GM19463 (cell line): ENCODE measurements around the gene GAS6.

Experiments used
- ATAC-seq: cut with Tn5 transposase; IDR thresholded peaks from one replicate; pipeline ENCODE4 v1.9.1; 2021; ENCODE audit warnings: mild to moderate bottlenecking, moderate library complexity; ENCODE audit not compliant: unreplicated experiment

Gene GAS6

GRCh38 chr13:113783200-113783881 lies 80.5 kb downstream of the GAS6 start:
- ATAC-seq = no peak

DNA sequence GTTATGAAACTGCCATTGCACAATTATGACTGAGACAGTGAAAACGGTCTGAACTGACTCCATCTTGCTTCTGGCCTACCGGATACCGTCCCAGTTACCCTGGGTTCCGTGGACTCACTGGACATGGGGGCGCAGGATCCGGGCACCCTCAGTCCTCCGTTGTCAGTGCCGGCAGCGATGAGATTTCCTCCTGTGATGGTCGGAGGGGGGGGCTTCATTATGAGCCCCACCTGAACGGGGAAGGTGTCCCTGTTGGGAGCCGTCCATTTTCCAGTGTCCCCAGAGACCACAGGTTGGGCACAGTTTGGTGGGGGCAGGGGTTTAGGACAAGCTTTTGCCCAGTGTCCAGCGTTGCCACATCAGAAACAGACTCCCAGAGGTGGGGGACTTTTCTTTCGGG lies 81.4 kb downstream of the GAS6 start:
- ATAC-seq = no peak

- no peak for ATAC-seq
Measured at GRCh38 chr13:113781571-113781970, 82.3 kb downstream of the GAS6 start.

DNA sequence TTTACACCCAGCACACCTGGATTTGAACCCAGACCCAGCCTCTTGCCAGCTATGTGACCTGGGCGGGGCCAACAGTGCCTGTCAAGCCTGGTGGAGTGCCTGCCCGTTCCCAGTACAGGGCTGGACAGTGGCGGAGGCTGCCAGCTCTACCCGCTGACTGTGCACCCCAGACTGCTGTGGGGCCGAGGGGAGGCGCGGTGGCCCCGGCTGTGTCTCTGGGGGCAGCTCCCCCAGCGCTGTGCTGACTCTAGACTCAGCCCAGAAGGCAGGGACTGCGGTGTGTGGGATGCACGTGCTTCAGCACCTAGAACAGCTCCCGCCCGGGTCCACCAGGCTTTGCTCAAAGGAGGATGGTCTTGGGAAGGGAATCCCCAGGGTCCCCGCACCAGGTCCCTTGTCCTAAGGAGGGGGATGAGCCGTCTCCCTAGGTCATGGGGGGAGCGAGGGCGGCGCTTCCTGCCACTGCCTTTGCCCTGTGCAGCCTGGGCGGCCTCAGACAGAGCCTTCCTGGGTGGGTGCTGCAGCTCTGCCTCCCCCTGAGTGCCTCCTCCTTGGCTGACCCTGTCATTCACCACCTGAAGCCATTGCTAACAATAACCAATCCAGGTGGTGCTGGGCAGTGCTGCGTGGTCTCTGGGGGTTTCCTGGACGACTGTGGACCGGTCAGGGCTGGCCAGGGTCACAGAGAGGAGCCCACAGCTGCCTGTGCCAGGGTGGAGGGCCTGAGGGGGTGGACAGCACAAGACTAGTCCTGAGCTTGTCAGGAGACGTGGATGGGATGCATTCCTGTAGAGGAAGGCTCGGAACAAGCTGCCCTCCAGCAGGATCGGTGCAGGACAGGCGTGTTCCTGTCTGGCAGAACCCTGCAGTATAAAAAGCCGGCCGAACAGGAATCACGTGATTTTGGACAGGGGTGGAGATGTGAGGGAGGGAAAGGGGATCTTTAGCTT lies 86.3 kb downstream of the GAS6 start:
- ATAC-seq = no peak

- ATAC-seq = no peak
Measured at GRCh38 chr13:113776231-113777125, 87.4 kb downstream of the GAS6 start.

- ATAC-seq = no peak
Measured at GRCh38 chr13:113775451-113776145, 88.3 kb downstream of the GAS6 start.

- no peak for ATAC-seq
Measured at GRCh38 chr13:113774177-113775107, 89.4 kb downstream of the GAS6 start.

- no peak for ATAC-seq
Measured at GRCh38 chr13:113771709-113772331, 92.1 kb downstream of the GAS6 start.

GRCh38 chr13:113770937-113771336 lies 92.9 kb downstream of the GAS6 start:
- ATAC-seq = no peak
